ENCODE measurements around the gene SLC9A9.

Gene SLC9A9

GRCh38 chr3:143791386-143791785 is 56.9 kb downstream of the SLC9A9 start:
- ChIA-PET POLR2A (no interaction called here), CTCF (no interaction called here)
- H3K27me3 ChIP-seq (replicated peaks in 2 of 5; ENCODE audit: control insufficient read depth in 4 of 5, insufficient read depth in 5 of 5, low read length in 4 of 5): no peaks in the 10 kb centered on the region
- H3K27ac ChIP-seq (ENCODE audit: insufficient read depth in 1 of 2, low read depth in 1 of 2, low read length in 2 of 2, poor library complexity in 1 of 2, severe bottlenecking in 2 of 2): no peak overlapping the region
- no peak overlapping the region for H3K4me3 ChIP-seq (ENCODE audit: control insufficient read depth in 1 of 7, extremely low read depth in 1 of 7, insufficient read depth in 4 of 7, low read depth in 2 of 7, low read length in 6 of 7)
- H3K4me1 ChIP-seq (ENCODE audit: control extremely low read depth in 1 of 4, control insufficient read depth in 4 of 4, insufficient read depth in 4 of 4, low read length in 3 of 4): peaks cover 0 to 1% (median 0%) of the 10 kb centered on the region in 4 experiments
- no peak for DNase-seq
- peaks cover 0 to 2% (median 0%) of the 10 kb centered on the region in 5 experiments for H3K9me3 ChIP-seq (ENCODE audit: control extremely low read depth in 1 of 5, control insufficient read depth in 4 of 5, insufficient read depth in 2 of 5, low read depth in 1 of 5, low read length in 4 of 5)
- H3K36me3 ChIP-seq (ENCODE audit: control insufficient read depth in 4 of 4, insufficient read depth in 4 of 4, low read length in 3 of 4): no peaks in the 10 kb centered on the region
- WGBS (ENCODE audit: insufficient coverage): 100% methylated on average over 1 of the region's 2 CpGs

- 82% methylated on average over 3 of the region's 9 CpGs for WGBS (ENCODE audit: insufficient coverage)
- Histone ChIP-seq H3K9me3 (ENCODE audit: control extremely low read depth in 1 of 5, control insufficient read depth in 4 of 5, insufficient read depth in 2 of 5, low read depth in 1 of 5, low read length in 4 of 5) (no peaks in the 10 kb centered on the region), H3K27ac (ENCODE audit: insufficient read depth in 1 of 2, low read depth in 1 of 2, low read length in 2 of 2, poor library complexity in 1 of 2, severe bottlenecking in 2 of 2) (no peak overlapping the region), H3K27me3 (replicated peaks in 2 of 5; ENCODE audit: control insufficient read depth in 4 of 5, insufficient read depth in 5 of 5, low read length in 4 of 5) (no peaks in the 10 kb centered on the region), H3K36me3 (ENCODE audit: control insufficient read depth in 4 of 4, insufficient read depth in 4 of 4, low read length in 3 of 4) (no peaks in the 10 kb centered on the region), H3K4me3 (ENCODE audit: control insufficient read depth in 1 of 7, extremely low read depth in 1 of 7, insufficient read depth in 4 of 7, low read depth in 2 of 7, low read length in 6 of 7) (no peak overlapping the region), H3K4me1 (ENCODE audit: control extremely low read depth in 1 of 4, control insufficient read depth in 4 of 4, insufficient read depth in 4 of 4, low read length in 3 of 4) (peaks cover 0 to 3% (median 0%) of the 10 kb centered on the region in 4 experiments)
- CTCF ChIA-PET: no interaction called here
- DNase-seq: no peak
- POLR2A ChIA-PET: interaction anchor here (0.6 kb wide), 1 partner anchor 34 kb away, joined by 4 read pairs; no protein-coding TSS in a partner anchor
Measured at GRCh38 chr3:143786219-143787191, 61.8 kb downstream of the SLC9A9 start.

- ChIA-PET CTCF (interaction anchor here (1.5 to 1.6 kb wide), 2 partner anchors 9 to 101 kb away, joined by 3 to 5 read pairs; no protein-coding TSS in a partner anchor), POLR2A (no interaction called here)
- Histone ChIP-seq H3K9me3 (ENCODE audit: control extremely low read depth in 1 of 5, control insufficient read depth in 4 of 5, insufficient read depth in 2 of 5, low read depth in 1 of 5, low read length in 4 of 5) (no peaks in the 10 kb centered on the region), H3K36me3 (ENCODE audit: control insufficient read depth in 4 of 4, insufficient read depth in 4 of 4, low read length in 3 of 4) (no peaks in the 10 kb centered on the region), H3K4me1 (ENCODE audit: control extremely low read depth in 1 of 4, control insufficient read depth in 4 of 4, insufficient read depth in 4 of 4, low read length in 3 of 4) (peaks cover 0 to 3% (median 0%) of the 10 kb centered on the region in 4 experiments), H3K4me3 (ENCODE audit: control insufficient read depth in 1 of 7, extremely low read depth in 1 of 7, insufficient read depth in 4 of 7, low read depth in 2 of 7, low read length in 6 of 7) (no peak overlapping the region), H3K27me3 (replicated peaks in 2 of 5; ENCODE audit: control insufficient read depth in 4 of 5, insufficient read depth in 5 of 5, low read length in 4 of 5) (no peaks in the 10 kb centered on the region), H3K27ac (ENCODE audit: insufficient read depth in 1 of 2, low read depth in 1 of 2, low read length in 2 of 2, poor library complexity in 1 of 2, severe bottlenecking in 2 of 2) (no peak overlapping the region)
- WGBS (ENCODE audit: insufficient coverage): no CpG with 5 or more reads among the region's 1 CpG
- DNase-seq: no peak
Measured at GRCh38 chr3:143784446-143784845, 63.8 kb downstream of the SLC9A9 start.

- H3K4me1 ChIP-seq (ENCODE audit: control extremely low read depth in 1 of 4, control insufficient read depth in 4 of 4, insufficient read depth in 4 of 4, low read length in 3 of 4): peaks cover 0 to 3% (median 0%) of the 10 kb centered on the region in 4 experiments
- WGBS (ENCODE audit: insufficient coverage): 100% methylated on average over 3 of the region's 4 CpGs
- POLR2A ChIA-PET: no interaction called here
- no peaks in the 10 kb centered on the region for H3K27me3 ChIP-seq (replicated peaks in 2 of 5; ENCODE audit: control insufficient read depth in 4 of 5, insufficient read depth in 5 of 5, low read length in 4 of 5)
- no peak for DNase-seq
- no peaks in the 10 kb centered on the region for H3K36me3 ChIP-seq (ENCODE audit: control insufficient read depth in 4 of 4, insufficient read depth in 4 of 4, low read length in 3 of 4)
- CTCF ChIA-PET: interaction anchor here (1.5 to 1.6 kb wide), 2 partner anchors 8 to 101 kb away, joined by 3 to 5 read pairs; no protein-coding TSS in a partner anchor
- H3K27ac ChIP-seq (ENCODE audit: insufficient read depth in 1 of 2, low read depth in 1 of 2, low read length in 2 of 2, poor library complexity in 1 of 2, severe bottlenecking in 2 of 2): no peak overlapping the region
- no peak overlapping the region for H3K4me3 ChIP-seq (ENCODE audit: control insufficient read depth in 1 of 7, extremely low read depth in 1 of 7, insufficient read depth in 4 of 7, low read depth in 2 of 7, low read length in 6 of 7)
- H3K9me3 ChIP-seq (ENCODE audit: control extremely low read depth in 1 of 5, control insufficient read depth in 4 of 5, insufficient read depth in 2 of 5, low read depth in 1 of 5, low read length in 4 of 5): no peaks in the 10 kb centered on the region
Measured at GRCh38 chr3:143783851-143784370, 64.4 kb downstream of the SLC9A9 start.

GRCh38 chr3:143775459-143775858 is 72.8 kb downstream of the SLC9A9 start:
- WGBS (ENCODE audit: insufficient coverage): 46% methylated on average over 2 of the region's 4 CpGs

GRCh38 chr3:143771939-143772338 is 76.3 kb downstream of the SLC9A9 start:
- H3K27me3 ChIP-seq (replicated peaks in 2 of 5; ENCODE audit: control insufficient read depth in 4 of 5, insufficient read depth in 5 of 5, low read length in 4 of 5): no peaks in the 10 kb centered on the region
- no peak overlapping the region for H3K4me3 ChIP-seq (ENCODE audit: control insufficient read depth in 1 of 7, extremely low read depth in 1 of 7, insufficient read depth in 4 of 7, low read depth in 2 of 7, low read length in 6 of 7)
- H3K9me3 ChIP-seq (ENCODE audit: control extremely low read depth in 1 of 5, control insufficient read depth in 4 of 5, insufficient read depth in 2 of 5, low read depth in 1 of 5, low read length in 4 of 5): no peaks in the 10 kb centered on the region
- H3K4me1 ChIP-seq (ENCODE audit: control extremely low read depth in 1 of 4, control insufficient read depth in 4 of 4, insufficient read depth in 4 of 4, low read length in 3 of 4): no peaks in the 10 kb centered on the region
- no peak overlapping the region for H3K27ac ChIP-seq (ENCODE audit: insufficient read depth in 1 of 2, low read depth in 1 of 2, low read length in 2 of 2, poor library complexity in 1 of 2, severe bottlenecking in 2 of 2)
- ChIA-PET CTCF (no interaction called here), POLR2A (no interaction called here)
- WGBS (ENCODE audit: insufficient coverage): 100% methylated on average over 1 of the region's 5 CpGs
- no peaks in the 10 kb centered on the region for H3K36me3 ChIP-seq (ENCODE audit: control insufficient read depth in 4 of 4, insufficient read depth in 4 of 4, low read length in 3 of 4)
- DNase-seq: no peak

More at GRCh38 chr3:143775459-143775858, 72.8 kb downstream of the SLC9A9 start:
- peak; percentile 25 to 55 (median 50) for DNase-seq
- peak overlapping the region in 2 of 7 experiments; percentile 14 to 17 for H3K4me3 ChIP-seq (ENCODE audit: control insufficient read depth in 1 of 7, extremely low read depth in 1 of 7, insufficient read depth in 4 of 7, low read depth in 2 of 7, low read length in 6 of 7)
- no peaks in the 10 kb centered on the region for H3K36me3 ChIP-seq (ENCODE audit: control insufficient read depth in 4 of 4, insufficient read depth in 4 of 4, low read length in 3 of 4)
- no peak overlapping the region for H3K27ac ChIP-seq (ENCODE audit: insufficient read depth in 1 of 2, low read depth in 1 of 2, low read length in 2 of 2, poor library complexity in 1 of 2, severe bottlenecking in 2 of 2)
- H3K27me3 ChIP-seq (replicated peaks in 2 of 5; ENCODE audit: control insufficient read depth in 4 of 5, insufficient read depth in 5 of 5, low read length in 4 of 5): no peaks in the 10 kb centered on the region
- POLR2A ChIA-PET: no interaction called here
- H3K4me1 ChIP-seq (ENCODE audit: control extremely low read depth in 1 of 4, control insufficient read depth in 4 of 4, insufficient read depth in 4 of 4, low read length in 3 of 4): no peaks in the 10 kb centered on the region
- no peaks in the 10 kb centered on the region for H3K9me3 ChIP-seq (ENCODE audit: control extremely low read depth in 1 of 5, control insufficient read depth in 4 of 5, insufficient read depth in 2 of 5, low read depth in 1 of 5, low read length in 4 of 5)
- CTCF ChIA-PET: interaction anchor here (1.0 to 1.2 kb wide), 3 partner anchors 9 to 46 kb away, joined by 3 to 5 read pairs (median 3); no protein-coding TSS in a partner anchor

- no peaks in the 10 kb centered on the region for H3K9me3 ChIP-seq (ENCODE audit: control extremely low read depth in 1 of 5, control insufficient read depth in 4 of 5, insufficient read depth in 2 of 5, low read depth in 1 of 5, low read length in 4 of 5)
- H3K27me3 ChIP-seq (replicated peaks in 2 of 5; ENCODE audit: control insufficient read depth in 4 of 5, insufficient read depth in 5 of 5, low read length in 4 of 5): no peaks in the 10 kb centered on the region
- POLR2A ChIA-PET: no interaction called here
- no peaks in the 10 kb centered on the region for H3K4me1 ChIP-seq (ENCODE audit: control extremely low read depth in 1 of 4, control insufficient read depth in 4 of 4, insufficient read depth in 4 of 4, low read length in 3 of 4)
- WGBS (ENCODE audit: insufficient coverage): 88% methylated on average over 1 of the region's 3 CpGs
- no peaks in the 10 kb centered on the region for H3K36me3 ChIP-seq (ENCODE audit: control insufficient read depth in 4 of 4, insufficient read depth in 4 of 4, low read length in 3 of 4)
- no peak overlapping the region for H3K4me3 ChIP-seq (ENCODE audit: control insufficient read depth in 1 of 7, extremely low read depth in 1 of 7, insufficient read depth in 4 of 7, low read depth in 2 of 7, low read length in 6 of 7)
- DNase-seq: no peak
- CTCF ChIA-PET: no interaction called here
- no peak overlapping the region for H3K27ac ChIP-seq (ENCODE audit: insufficient read depth in 1 of 2, low read depth in 1 of 2, low read length in 2 of 2, poor library complexity in 1 of 2, severe bottlenecking in 2 of 2)
Measured at GRCh38 chr3:143771258-143771657, 77.0 kb downstream of the SLC9A9 start.

Measured in common myeloid progenitor, CD34-positive (primary cell).